Glutamatergic neuron (in vitro differentiated cells): ENCODE results near the gene ALDH3B1. TPM values are rescaled to one million over a fixed set of nuclear protein-coding genes. Genes with fewer than 3 reads are reported as not detected.
A peak's percentile ranks its signal among the peaks of the same experiment; 100 is the strongest.

Source experiments
- DNase-seq: peaks from one replicate; pipeline ENCODE4 v3.0.0; 2022
- H3K27ac Mint-ChIP-seq: one replicate; pipeline ENCODE4 v1.8.0; 2020; ENCODE audit warnings: mild to moderate bottlenecking, mixed read lengths, inconsistent platforms; ENCODE audit not compliant: unreplicated experiment
- H3K27me3 Mint-ChIP-seq: one replicate; pipeline ENCODE4 v1.8.0; 2020; ENCODE audit warnings: mild to moderate bottlenecking, moderate library complexity, mixed read lengths, inconsistent platforms; ENCODE audit not compliant: unreplicated experiment
- H3K36me3 Mint-ChIP-seq: one replicate; pipeline ENCODE4 v1.8.0; 2020; ENCODE audit warnings: mild to moderate bottlenecking, mixed read lengths, inconsistent platforms; ENCODE audit not compliant: unreplicated experiment
- H3K4me1 Mint-ChIP-seq: one replicate; pipeline ENCODE4 v1.8.0; 2020; ENCODE audit warnings: mild to moderate bottlenecking, low read depth, mixed read lengths, inconsistent platforms; ENCODE audit not compliant: unreplicated experiment
- H3K4me3 Mint-ChIP-seq: one replicate; pipeline ENCODE4 v1.8.0; 2020; ENCODE audit warnings: mild to moderate bottlenecking, mixed read lengths, inconsistent platforms; ENCODE audit not compliant: unreplicated experiment
- H3K9me3 Mint-ChIP-seq: one replicate; pipeline ENCODE4 v1.8.0; 2020; ENCODE audit warnings: mild to moderate bottlenecking, moderate library complexity, mixed read lengths, inconsistent platforms; ENCODE audit not compliant: unreplicated experiment
- CTCF ChIP-seq: fragments of 200-600 bp; sonication (generic); IDR thresholded peaks from one replicate; pipeline ENCODE4 v1.5.0; 2021; ENCODE audit not compliant: partially characterized antibody, unreplicated experiment
- total RNA-seq: library from RNA; stranded (reverse); fragmentation: NEBNext Ultra II Directional; extraction: Animal tissue kit (Norgen Biotek cat#: 25700); gene quantifications from one replicate; pipeline ENCODE4 v1.2.1, GENCODE V29; 2021; ENCODE audit not compliant: unreplicated experiment

Gene ALDH3B1
- total RNA-seq, 1 donor from 2014 or later, result 0.22 TPM

- no peak overlapping the region for H3K4me3 Mint-ChIP-seq
- TF ChIP-seq CTCF, result no peak
- peaks cover 15% of the 10 kb centered on the region for H3K27me3 Mint-ChIP-seq
- no peak overlapping the region for H3K27ac Mint-ChIP-seq
- H3K36me3 Mint-ChIP-seq, result no peaks in the 10 kb centered on the region
- H3K9me3 Mint-ChIP-seq, result peaks cover 2% of the 10 kb centered on the region
- peaks cover 1% of the 10 kb centered on the region for H3K4me1 Mint-ChIP-seq
- no peak for DNase-seq
Observed at GRCh38 chr11:67996051-67996450, 14.1 kb upstream of the ALDH3B1 start.

DNA sequence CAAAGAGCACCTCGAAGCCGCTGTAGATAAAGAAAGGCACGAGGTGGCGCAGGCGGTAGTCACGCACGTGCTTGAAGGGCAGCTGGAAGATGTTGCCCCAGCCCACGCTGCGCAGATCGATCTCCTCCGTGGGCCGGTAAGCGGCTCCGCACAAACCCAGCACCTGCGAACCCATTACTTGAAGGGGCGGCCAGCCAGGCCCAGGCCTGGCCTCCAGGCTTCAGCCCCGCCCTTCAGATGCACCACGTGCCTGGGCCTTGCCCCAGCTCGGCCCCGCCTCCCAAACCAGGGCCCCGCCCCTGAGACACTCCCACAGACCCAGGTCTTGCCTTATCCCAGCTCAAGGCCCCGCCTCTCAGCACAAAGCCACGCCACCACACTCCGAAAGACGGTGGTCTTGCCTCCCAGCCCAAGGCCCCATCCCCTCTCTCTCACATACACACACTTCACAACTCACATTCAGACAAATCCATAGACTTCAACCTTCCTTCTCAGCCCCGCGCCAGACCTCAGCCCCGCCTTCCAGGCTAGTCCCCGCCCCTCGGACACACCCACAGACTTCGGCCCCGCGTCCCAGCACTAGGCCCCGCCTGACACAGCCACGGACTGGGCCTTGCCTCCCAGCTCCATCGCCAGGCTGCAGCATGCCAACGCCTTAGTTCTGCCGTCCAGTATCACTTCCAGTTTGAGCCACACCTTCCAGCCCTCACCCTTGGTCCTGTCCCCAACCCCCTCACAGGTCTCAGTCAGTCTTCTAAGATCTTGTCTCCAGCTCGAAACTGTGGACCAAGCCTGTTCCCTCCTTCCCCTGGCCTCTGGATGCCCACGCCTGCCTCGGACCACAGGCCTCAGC is 13.3 kb upstream of the ALDH3B1 start:
- H3K36me3 Mint-ChIP-seq, result no peaks in the 10 kb centered on the region
- peak; percentile 74 for DNase-seq

DNA sequence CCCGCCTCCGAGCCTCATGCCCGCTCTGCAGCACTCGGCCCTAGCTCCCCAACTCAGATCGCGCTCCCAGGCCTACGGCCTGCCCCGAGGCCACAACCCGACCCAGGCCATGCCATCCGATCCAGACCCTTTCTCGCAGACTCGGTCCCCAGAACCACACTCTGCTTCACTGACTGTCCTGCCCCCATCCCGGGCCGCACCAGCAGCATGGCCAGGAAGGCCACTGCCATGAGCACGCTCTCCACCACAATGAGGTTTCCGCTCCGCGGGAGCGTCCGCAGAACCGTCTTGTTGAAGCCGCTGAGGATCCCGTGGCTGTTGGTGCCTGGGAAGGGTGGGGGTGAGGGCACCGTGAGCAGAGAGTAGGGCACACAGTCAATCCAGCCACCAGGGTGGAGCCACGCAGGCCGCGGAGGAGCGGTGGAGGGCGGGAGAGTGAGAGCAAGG is 12.6 kb upstream of the ALDH3B1 start:
- Mint-ChIP-seq H3K4me3 (no peak overlapping the region), H3K27ac (no peak overlapping the region), H3K4me1 (peaks cover 2% of the 10 kb centered on the region), H3K9me3 (peaks cover 4% of the 10 kb centered on the region), H3K36me3 (no peaks in the 10 kb centered on the region), H3K27me3 (peaks cover 18% of the 10 kb centered on the region)
- peak; percentile 14 for DNase-seq
- TF ChIP-seq CTCF, result no peak

More for the DNA sequence above, 13.3 kb upstream of the ALDH3B1 start:
- Mint-ChIP-seq H3K9me3 (peaks cover 2% of the 10 kb centered on the region), H3K27me3 (peaks cover 14% of the 10 kb centered on the region), H3K27ac (no peak overlapping the region), H3K4me1 (peaks cover 1% of the 10 kb centered on the region), H3K4me3 (no peak overlapping the region)
- no peak for TF ChIP-seq CTCF

- DNase-seq, result peak; percentile 10
- TF ChIP-seq CTCF, result no peak
- no peak overlapping the region for H3K4me3 Mint-ChIP-seq
- peaks cover 16% of the 10 kb centered on the region for H3K27me3 Mint-ChIP-seq
- no peak overlapping the region for H3K27ac Mint-ChIP-seq
- H3K9me3 Mint-ChIP-seq, result peaks cover 4% of the 10 kb centered on the region
- no peaks in the 10 kb centered on the region for H3K36me3 Mint-ChIP-seq
- H3K4me1 Mint-ChIP-seq, result peaks cover 4% of the 10 kb centered on the region
Observed at GRCh38 chr11:67998150-67999045, 11.7 kb upstream of the ALDH3B1 start.
